ENCODE data around the gene COPB1. TPM values are rescaled to one million over a fixed set of nuclear protein-coding genes. Genes with fewer than 3 reads are reported as not detected.

The COPB1 gene
- total RNA-seq, 4 donors from 2014 or later: 46.4 to 59.1 (median 52.4) TPM

DNA sequence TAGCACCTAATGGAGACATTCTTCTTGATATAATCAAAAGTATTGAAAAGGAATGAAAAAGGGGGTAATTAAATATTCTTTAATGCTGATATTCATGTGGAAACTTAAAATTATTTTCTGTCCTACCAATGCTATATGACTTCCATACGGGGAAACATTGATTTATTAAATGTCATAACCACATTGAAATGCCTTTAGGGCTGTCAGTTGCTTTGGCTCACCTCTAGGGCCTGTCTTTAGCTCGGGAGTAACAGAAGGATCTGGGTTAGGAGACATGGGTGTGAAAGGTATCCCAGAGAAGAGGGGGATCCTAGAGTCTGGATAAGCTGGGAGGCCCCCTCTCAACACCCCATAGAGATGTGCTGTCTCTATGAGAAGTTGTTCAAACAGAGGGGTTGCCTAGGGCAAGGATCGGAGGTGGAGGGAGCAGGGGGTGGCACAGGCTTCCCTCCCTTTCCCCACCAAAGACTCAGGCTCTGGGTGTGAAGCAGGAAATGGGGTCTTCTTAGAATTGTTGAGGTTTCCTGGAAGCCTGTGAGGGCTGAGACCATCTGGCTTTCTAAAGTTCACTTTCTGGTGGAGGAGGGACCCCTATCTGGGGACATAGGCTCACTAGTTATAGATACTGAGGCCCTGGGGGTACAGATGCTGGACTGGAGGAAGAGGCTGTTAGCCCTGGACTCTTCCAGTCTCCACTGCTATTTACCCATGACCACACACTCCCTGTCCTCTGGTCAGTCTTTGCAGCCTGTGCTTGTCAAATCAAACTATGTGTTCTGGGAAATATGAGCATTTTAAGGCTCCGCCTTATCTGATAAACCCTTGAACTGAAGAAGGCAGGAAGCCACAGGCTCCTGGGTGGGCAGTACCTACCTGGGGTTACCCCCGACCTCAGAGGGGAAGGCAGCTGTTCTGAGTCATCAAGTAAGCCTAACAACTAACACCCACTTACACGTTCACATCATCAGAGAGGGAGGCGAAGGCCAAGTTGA is 84.8 kb downstream of the COPB1 start:
- intact Hi-C loops (cut with DNase I; ENCODE audit: low total_unique reads) (no loop called here), in situ Hi-C loops (cut with MboI; ENCODE audit: low sequenced_read_pairs in 4 of 4) (no loop called here)
- Histone ChIP-seq H3K4me3 (no peak overlapping the region), H3K36me3 (no peaks in the 10 kb centered on the region), H3K9me3 (no peaks in the 10 kb centered on the region), H3K27ac (no peak overlapping the region), H3K27me3 (no peaks in the 10 kb centered on the region), H3K4me1 (peaks cover 6% of the 10 kb centered on the region in 2 donors)
- TF ChIP-seq POLR2A (IDR thresholded peaks at IDR 0.05): no peak
- TF ChIP-seq, protein P1, sequence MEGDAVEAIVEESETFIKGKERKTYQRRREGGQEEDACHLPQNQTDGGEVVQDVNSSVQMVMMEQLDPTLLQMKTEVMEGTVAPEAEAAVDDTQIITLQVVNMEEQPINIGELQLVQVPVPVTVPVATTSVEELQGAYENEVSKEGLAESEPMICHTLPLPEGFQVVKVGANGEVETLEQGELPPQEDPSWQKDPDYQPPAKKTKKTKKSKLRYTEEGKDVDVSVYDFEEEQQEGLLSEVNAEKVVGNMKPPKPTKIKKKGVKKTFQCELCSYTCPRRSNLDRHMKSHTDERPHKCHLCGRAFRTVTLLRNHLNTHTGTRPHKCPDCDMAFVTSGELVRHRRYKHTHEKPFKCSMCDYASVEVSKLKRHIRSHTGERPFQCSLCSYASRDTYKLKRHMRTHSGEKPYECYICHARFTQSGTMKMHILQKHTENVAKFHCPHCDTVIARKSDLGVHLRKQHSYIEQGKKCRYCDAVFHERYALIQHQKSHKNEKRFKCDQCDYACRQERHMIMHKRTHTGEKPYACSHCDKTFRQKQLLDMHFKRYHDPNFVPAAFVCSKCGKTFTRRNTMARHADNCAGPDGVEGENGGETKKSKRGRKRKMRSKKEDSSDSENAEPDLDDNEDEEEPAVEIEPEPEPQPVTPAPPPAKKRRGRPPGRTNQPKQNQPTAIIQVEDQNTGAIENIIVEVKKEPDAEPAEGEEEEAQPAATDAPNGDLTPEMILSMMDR (IDR thresholded peaks at IDR 0.05 in 4 of 5, conservative IDR thresholded peaks at IDR 0.05 in 1 of 5): no peak
- DNase-seq: no peak
- ATAC-seq: no peak

GRCh38 chr11:14413307-14414069 is 86.1 kb downstream of the COPB1 start:
- H3K4me3 ChIP-seq: no peak overlapping the region
- H3K9me3 ChIP-seq: no peaks in the 10 kb centered on the region
- in situ Hi-C loops (cut with MboI; ENCODE audit: low sequenced_read_pairs in 4 of 4): no loop called here
- peaks cover 6% of the 10 kb centered on the region in 2 donors for H3K4me1 ChIP-seq
- ATAC-seq: peak in 1 of 2 donors; percentile 43
- TF ChIP-seq, protein P1 (IDR thresholded peaks at IDR 0.05 in 4 of 5, conservative IDR thresholded peaks at IDR 0.05 in 1 of 5): no peak
- TF ChIP-seq POLR2A (IDR thresholded peaks at IDR 0.05): no peak
- H3K27ac ChIP-seq: peak overlapping the region in 1 of 4 donors; percentile 41
- H3K36me3 ChIP-seq: no peaks in the 10 kb centered on the region
- H3K27me3 ChIP-seq: no peaks in the 10 kb centered on the region
- DNase-seq: peak in 1 of 2 donors; percentile 26
- intact Hi-C loops (cut with DNase I; ENCODE audit: low total_unique reads): no loop called here

GRCh38 chr11:14411818-14412217 is 87.8 kb downstream of the COPB1 start:
- no peak overlapping the region for H3K4me3 ChIP-seq
- H3K36me3 ChIP-seq: no peaks in the 10 kb centered on the region
- H3K9me3 ChIP-seq: no peaks in the 10 kb centered on the region
- intact Hi-C loops (cut with DNase I; ENCODE audit: low total_unique reads) (no loop called here), in situ Hi-C loops (cut with MboI; ENCODE audit: low sequenced_read_pairs in 4 of 4) (no loop called here)
- TF ChIP-seq, protein P1 (IDR thresholded peaks at IDR 0.05 in 4 of 5, conservative IDR thresholded peaks at IDR 0.05 in 1 of 5): no peak
- no peak for TF ChIP-seq POLR2A (IDR thresholded peaks at IDR 0.05)
- peak; percentile 68 to 69 for ATAC-seq
- peaks cover 6% of the 10 kb centered on the region in 2 donors for H3K4me1 ChIP-seq
- no peak overlapping the region for H3K27ac ChIP-seq
- no peaks in the 10 kb centered on the region for H3K27me3 ChIP-seq
- DNase-seq: peak; percentile 25 to 50

GRCh38 chr11:14409891-14410290 is 89.7 kb downstream of the COPB1 start:
- in situ Hi-C loops (cut with MboI; ENCODE audit: low sequenced_read_pairs in 4 of 4) (no loop called here), intact Hi-C loops (cut with DNase I; ENCODE audit: low total_unique reads) (no loop called here)
- Histone ChIP-seq H3K9me3 (no peaks in the 10 kb centered on the region), H3K27ac (no peak overlapping the region), H3K4me3 (no peak overlapping the region), H3K36me3 (no peaks in the 10 kb centered on the region), H3K27me3 (no peaks in the 10 kb centered on the region), H3K4me1 (peaks cover 6% of the 10 kb centered on the region in 2 donors)
- DNase-seq (no peak), ATAC-seq (no peak)
- TF ChIP-seq, protein P1 (IDR thresholded peaks at IDR 0.05 in 4 of 5, conservative IDR thresholded peaks at IDR 0.05 in 1 of 5): no peak
- TF ChIP-seq POLR2A (IDR thresholded peaks at IDR 0.05): no peak
